GM12874 (cell line): ENCODE data around the gene MTMR2.

Source experiments
- CTCF ChIP-seq: IDR thresholded peaks from 2 replicates; pipeline ENCODE4 v1.5.1; 2011; ENCODE audit warnings: low read depth, mild to moderate bottlenecking, control low read depth, low read length, moderate library complexity; ENCODE audit not compliant: insufficient read depth

MTMR2 gene

GRCh38 chr11:95918720-95919119 lies 5.2 kb downstream of the MTMR2 start:
- TF ChIP-seq CTCF = no peak

- no peak for TF ChIP-seq CTCF
Observed at GRCh38 chr11:95918056-95918455, 5.9 kb downstream of the MTMR2 start.

- no peak for TF ChIP-seq CTCF
Observed at GRCh38 chr11:95917193-95918036, 6.5 kb downstream of the MTMR2 start.

DNA sequence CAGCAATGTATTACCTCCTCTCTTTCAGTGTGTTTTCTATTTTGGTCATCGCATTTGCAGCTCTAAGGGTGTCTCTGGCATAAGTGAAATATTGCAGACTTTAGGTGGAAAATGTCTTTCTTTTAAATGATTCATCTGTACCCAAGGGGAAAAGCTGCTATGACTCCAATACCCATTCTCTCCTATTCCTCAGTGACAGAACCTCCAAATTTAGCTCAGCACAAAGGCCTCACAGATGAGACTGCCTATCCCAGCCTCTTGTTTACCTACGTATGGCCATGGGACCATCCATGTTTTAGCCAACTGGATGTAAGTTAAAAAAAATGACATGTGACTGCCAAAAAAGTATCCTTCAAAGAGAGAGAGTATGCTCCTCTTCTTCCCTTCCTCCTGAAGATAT lies 7.9 kb downstream of the MTMR2 start:
- TF ChIP-seq CTCF = no peak

DNA sequence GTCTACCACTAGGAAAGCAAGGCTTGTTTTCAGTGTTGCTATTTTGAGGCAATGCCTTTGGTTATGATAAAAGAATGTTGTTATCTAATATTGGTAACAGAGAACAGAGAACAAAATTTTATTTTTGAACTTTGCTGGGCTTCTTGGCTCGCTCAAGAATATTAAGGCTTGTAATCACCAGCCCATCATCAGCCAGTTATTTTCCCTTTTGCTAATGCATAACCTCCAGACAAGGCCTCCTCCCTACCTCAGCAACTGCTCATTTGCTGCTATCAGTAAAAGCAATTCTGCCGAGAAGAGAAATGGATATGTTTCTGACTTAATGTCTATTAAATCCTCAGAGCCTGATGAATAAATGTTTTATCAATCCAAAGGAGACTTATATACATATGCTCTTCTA lies 8.9 kb downstream of the MTMR2 start:
- TF ChIP-seq CTCF = no peak

DNA sequence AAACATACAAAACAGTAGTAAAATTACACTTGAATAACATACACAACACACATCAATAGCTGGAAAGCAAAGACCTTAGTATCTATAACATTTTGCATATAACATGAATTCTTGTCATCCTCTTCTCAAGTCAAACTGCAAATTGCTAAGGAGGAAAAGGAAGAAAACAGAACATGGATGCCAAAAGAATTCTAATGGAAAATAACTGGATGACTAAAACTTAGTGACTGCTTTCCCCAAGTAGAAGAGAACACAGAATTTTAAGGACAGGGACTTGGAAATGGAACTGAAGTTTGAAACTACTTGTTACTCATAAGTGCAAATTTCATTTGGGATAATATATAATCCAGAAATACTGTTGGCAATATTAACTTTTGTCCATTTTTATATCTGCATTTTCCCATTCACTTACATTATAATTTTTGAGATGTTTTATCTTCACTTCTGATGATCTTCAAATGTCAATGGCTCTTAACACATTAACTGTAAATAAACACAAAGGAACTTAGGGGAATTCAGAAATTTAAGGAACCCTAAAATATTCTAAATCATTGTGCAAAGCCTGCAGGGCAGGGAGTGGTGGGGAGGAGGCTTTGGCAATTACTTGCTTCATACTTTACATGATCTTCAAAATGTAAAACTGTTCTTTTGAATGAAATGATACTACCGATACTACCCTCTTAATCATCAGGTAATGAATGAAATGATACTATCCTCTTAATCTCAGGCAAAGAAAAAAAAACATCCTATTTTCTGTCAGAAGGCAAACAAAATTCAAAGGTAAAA lies 9.9 kb downstream of the MTMR2 start:
- no peak for TF ChIP-seq CTCF

DNA sequence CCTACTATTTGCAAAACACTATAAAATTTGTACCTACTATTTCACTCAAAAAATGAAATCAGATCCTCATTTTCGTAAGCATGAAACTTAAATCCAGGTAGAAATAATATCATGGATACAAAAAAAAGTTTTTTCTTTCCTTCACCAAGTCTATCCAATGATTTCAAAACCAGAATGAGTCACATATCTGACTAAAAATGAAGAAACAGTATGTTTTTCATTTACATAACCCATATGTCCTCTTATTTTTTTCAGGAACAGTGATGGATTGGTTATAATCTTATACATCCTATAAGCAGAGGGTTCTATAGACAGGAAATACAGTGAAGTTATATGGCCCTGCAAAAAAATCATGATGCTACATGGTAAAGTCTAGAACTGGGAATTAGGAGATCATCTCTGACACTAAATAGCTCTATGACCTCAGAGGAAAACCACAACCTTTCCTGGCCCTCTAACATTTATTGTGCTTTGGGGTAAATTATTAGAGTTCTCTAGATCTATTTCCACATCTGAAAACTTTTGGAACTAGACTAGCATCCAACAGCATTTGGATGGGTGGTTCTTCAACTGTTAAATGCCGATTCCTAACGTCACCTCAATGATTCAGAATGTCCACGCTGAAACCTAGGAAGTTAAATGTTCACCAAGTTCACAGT lies 10.9 kb downstream of the MTMR2 start:
- TF ChIP-seq CTCF = no peak
